ENCODE measurements around the gene PRR35.

- TF ChIP-seq CTCF (IDR thresholded peaks at IDR 0.05) = no peak
- TF ChIP-seq ZFX (IDR thresholded peaks at IDR 0.05; ENCODE audit: borderline replicate concordance) = no peak
Measured at GRCh38 chr16:598823-599739, 38.9 kb downstream of the PRR35 start.

Measured in 22Rv1 (cell line).